HG03521 (cell line): ENCODE data around the gene MAVS.
"Not testable (repeated sequence)": the region's sequence is repeated elsewhere in the genome, so short reads cannot be mapped to it uniquely, and the experiment has no call there.

Experiments
- ATAC-seq: cut with Tn5 transposase; IDR thresholded peaks from one replicate; pipeline ENCODE4 v1.9.1; 2021; ENCODE audit warnings: mild to moderate bottlenecking, moderate library complexity; ENCODE audit not compliant: unreplicated experiment

Gene MAVS

GRCh38 chr20:3885715-3886114 is 39.1 kb downstream of the MAVS start:
- ATAC-seq = no peak

- no peak for ATAC-seq
These were observed 41.4 kb downstream of the MAVS start for GRCh38 chr20:3887876-3888620.

- peak; percentile 96 for ATAC-seq
These were observed 42.2 kb downstream of the MAVS start, which contains the start of gene PANK2 for GRCh38 chr20:3888622-3889488. Gene PANK2 (plus strand): TSS chr20:3889387.

GRCh38 chr20:3889489-3890397 is 43.1 kb downstream of the MAVS start:
- ATAC-seq = no peak

DNA sequence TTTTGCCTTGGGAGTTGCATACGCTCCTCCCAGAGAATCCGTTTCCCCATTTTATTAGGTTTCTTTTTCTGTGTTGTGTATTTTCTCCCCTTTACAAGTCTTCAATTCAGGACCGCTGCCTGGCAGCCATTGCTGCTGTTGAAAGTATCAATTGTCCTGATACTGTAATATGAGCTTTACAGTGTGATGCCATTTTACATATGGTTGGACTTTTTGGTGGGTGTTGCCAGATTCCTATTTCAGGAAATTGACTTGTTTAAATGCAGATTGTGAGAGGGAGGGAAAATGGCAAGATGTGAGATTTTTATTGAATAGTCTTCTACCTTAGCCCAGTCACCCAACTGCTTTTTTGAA is 43.7 kb downstream of the MAVS start:
- ATAC-seq = no peak

- ATAC-seq = no peak
These were observed 44.6 kb downstream of the MAVS start for GRCh38 chr20:3890999-3891929.

- no peak for ATAC-seq
These were observed 48.2 kb downstream of the MAVS start for GRCh38 chr20:3894796-3895195.

- no peak for ATAC-seq
These were observed 49.7 kb downstream of the MAVS start for GRCh38 chr20:3896302-3896701.

GRCh38 chr20:3896853-3897583 is 50.4 kb downstream of the MAVS start:
- ATAC-seq = no peak

GRCh38 chr20:3898181-3898580 is 51.5 kb downstream of the MAVS start:
- not testable (repeated sequence) for ATAC-seq

DNA sequence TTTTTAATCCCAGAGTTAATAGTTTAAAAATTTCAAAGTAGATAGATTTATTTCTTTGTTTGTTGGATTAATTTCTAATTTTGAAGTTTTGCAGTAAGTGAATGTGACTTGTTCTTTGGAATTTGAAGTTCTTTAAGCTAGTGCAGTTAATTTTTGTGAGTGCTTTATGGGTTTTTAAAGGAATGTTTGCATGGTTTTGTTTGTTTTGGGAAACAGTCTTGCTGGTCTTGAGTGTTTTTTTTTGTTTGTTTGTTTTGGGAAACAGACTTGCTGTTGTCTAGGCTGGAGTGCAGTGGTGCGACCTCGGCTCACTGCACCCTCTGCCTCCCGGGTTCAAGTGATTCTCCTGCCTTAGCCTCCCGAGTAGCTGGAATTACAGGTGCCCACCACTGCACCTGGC is 52.0 kb downstream of the MAVS start:
- no peak for ATAC-seq

- no peak for ATAC-seq
These were observed 53.6 kb downstream of the MAVS start for GRCh38 chr20:3900187-3900604.

GRCh38 chr20:3901028-3901705 is 54.5 kb downstream of the MAVS start:
- no peak for ATAC-seq

DNA sequence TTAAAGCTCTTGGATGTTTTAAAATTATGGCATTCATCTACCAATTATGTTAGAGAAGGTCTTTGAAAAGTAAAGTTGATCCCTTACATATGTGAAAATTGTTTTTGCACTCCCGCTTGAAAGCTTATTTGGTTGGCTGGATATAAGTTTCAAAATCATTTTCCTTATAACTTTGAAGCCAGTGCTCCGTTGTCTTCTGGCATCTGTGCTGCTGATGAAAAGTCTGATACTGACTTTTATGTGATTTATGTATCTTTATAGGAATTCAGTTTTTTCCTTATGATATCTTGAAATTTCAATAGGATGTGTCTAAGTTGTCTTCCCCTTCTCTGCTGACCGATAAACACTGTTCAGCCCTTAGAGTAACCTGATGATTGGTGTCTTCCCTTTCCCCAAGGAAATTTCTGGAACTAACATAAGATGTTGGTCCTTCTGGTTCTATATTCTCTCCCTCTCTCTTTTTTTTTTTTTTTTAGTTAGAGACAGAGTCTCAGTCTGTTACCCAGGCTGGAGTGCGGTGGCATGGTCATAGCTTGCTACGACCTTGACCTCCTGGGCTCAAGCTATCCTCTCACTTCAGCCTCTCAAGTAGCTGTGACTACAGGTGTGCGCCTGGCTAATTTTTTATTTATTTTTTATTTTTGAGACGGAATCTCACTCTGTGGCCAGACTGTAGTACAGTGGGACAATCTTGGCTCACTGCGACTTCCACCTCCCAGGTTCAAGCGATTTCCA is 55.2 kb downstream of the MAVS start:
- ATAC-seq = no peak

DNA sequence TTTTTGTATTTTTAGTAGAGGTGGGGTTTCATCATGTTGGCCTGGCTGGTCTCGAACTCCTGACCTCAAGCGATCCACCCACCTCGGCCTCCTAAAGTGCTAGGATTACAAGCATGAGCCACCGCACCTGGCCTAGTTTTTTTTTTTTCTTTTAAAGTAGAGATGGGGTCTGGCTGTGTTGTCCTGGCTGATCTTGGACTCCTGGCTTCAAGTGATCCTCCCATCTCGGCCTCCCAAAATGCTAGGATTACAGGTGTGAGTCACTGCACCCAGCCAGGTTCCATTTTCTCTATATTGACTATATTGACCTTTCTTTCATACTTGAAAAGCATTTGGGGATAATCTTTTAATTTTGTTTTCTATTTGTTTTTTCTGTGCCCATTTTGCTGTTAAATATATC is 55.8 kb downstream of the MAVS start:
- no peak for ATAC-seq

DNA sequence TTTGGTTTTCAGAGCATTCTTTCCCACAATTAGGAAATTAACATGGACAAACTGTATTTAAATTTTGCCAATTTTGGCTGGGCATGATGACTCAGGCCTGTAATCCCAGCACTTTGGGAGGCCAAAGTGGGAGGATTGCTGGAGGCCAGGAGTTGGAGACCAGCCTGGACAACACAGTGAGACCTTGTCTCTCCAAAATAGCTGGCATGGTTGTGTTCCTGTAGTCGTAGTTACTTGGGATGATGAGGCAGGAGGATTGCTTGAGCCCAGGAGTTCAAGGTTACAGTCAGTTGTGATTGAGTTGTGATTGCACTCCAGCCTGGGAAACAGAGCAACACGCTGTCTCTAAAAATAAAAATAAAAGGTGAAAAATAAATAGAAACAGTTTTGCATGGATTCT is 57.6 kb downstream of the MAVS start:
- ATAC-seq = no peak

DNA sequence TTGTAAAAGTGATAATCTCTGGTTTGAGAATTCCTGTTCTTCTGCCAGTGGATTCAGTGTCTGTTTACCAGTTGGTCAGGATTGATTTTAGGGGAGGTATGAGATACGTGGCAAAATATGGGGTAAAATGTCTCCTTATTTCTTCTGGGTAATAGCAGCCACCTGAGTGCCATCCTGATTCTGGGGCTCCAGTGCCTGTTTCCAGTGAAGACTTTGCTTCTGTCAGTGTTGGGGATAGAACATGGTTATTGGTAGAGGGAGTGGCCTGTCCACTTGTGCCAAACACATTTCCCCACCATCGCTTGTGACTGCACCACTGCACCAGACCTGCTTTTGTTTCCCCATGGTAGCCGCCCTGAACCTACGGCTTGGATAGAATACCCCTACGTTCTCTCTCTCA is 58.2 kb downstream of the MAVS start:
- ATAC-seq = no peak
